GM12878 (cell line): Measurements from ENCODE around the gene PLB1. TPM values are rescaled to one million over a fixed set of nuclear protein-coding genes. Genes with fewer than 3 reads are reported as not detected.

ENCODE experiments used
- ATAC-seq: fragments of 200-7000 bp; cut with Tn5 transposase; 3 replicates; pipeline ENCODE4 v1.9.1; 2020; ENCODE audit warnings: mild to moderate bottlenecking, moderate library complexity
- BruUV-seq: library from RNA; stranded (reverse); fragments of 400-500 nt; replicated peaks from 2 replicates; lab custom pipeline; 2021; lab: Mats Ljungman, UMichigan
- CTCF ChIA-PET: fragments of 300-600 bp; sonication (Branson Sonifier 250); formaldehyde crosslinking; extraction: SDS; loops from one replicate; lab custom pipeline; 2021; ENCODE audit warnings: inconsistent platforms; lab: Yijun Ruan, JAX
- POLR2A ChIA-PET: fragments of 350-600 bp; formaldehyde crosslinking; extraction: SDS; loops from one replicate; lab custom pipeline; 2021; ENCODE audit warnings: inconsistent platforms; lab: Charles Lee
- RAD21 ChIA-PET: fragments of 300-600 bp; sonication (Branson Sonifier 250); formaldehyde crosslinking; loops from one replicate; lab custom pipeline; 2023; ENCODE audit warnings: antibody characterized with exemption; ENCODE audit not compliant: unreplicated experiment; lab: Charles Lee
- SMC1A ChIA-PET: fragments of 300-600 bp; sonication (Branson Sonifier 250); formaldehyde crosslinking; loops from one replicate; lab custom pipeline; 2023; ENCODE audit not compliant: unreplicated experiment, uncharacterized antibody; lab: Charles Lee
- DNase-seq: peaks from one replicate; pipeline ENCODE4 v3.0.0-alpha.2; 2011; ENCODE audit warnings: low read depth, low spot score
- FAIRE-seq: peaks from 3 replicates; lab custom pipeline; 2011; peaks lifted over from hg19 to GRCh38; lab: Jason Lieb, UNC
- H2AFZ ChIP-seq: 2 replicates; pipeline ENCODE4 v1.6.0; 2011; ENCODE audit warnings: low read depth, low read length, control low read depth; ENCODE audit not compliant: control insufficient read depth
- H3K27ac ChIP-seq: 2 replicates; pipeline ENCODE4 v1.5.1; 2011; ENCODE audit warnings: control low read depth; ENCODE audit not compliant: control insufficient read depth, insufficient read depth
- H3K27me3 ChIP-seq, 2 experiments: replicated peaks in 1 of 2; 2 replicates each; pipeline versions ENCODE4 v1.6.0 to v1.6.1; 2011; ENCODE audit warnings: low read length in 1 of 2; ENCODE audit not compliant: control insufficient read depth in 2 of 2, insufficient read depth in 2 of 2
- H3K36me3 ChIP-seq, 2 experiments: 2 replicates each; pipeline ENCODE4 v1.5.1; 2011; ENCODE audit warnings: low read length in 1 of 2; ENCODE audit not compliant: control insufficient read depth in 2 of 2, insufficient read depth in 2 of 2
- H3K4me1 ChIP-seq: 2 replicates; pipeline ENCODE4 v1.6.1; 2011; ENCODE audit warnings: mild to moderate bottlenecking, low read length, moderate library complexity, mixed read lengths; ENCODE audit not compliant: control insufficient read depth, insufficient read depth
- H3K4me2 ChIP-seq: 2 replicates; pipeline ENCODE4 v1.6.0; 2011; ENCODE audit warnings: control low read depth; ENCODE audit not compliant: control insufficient read depth, insufficient read depth
- H3K4me3 ChIP-seq: fragments of 200-600 bp; sonication (generic); 2 replicates; pipeline ENCODE4 v1.5.1; 2016
- H3K79me2 ChIP-seq: 2 replicates; pipeline ENCODE4 v1.6.0; 2011; ENCODE audit warnings: low read length; ENCODE audit not compliant: control insufficient read depth, insufficient read depth
- H3K9ac ChIP-seq: 2 replicates; pipeline ENCODE4 v1.8.0; 2011; ENCODE audit warnings: low read length, control low read depth, mixed read lengths; ENCODE audit not compliant: control insufficient read depth, insufficient read depth
- H3K9me3 ChIP-seq: replicated peaks from 3 replicates; pipeline ENCODE4 v1.5.1; 2011; ENCODE audit warnings: mild to moderate bottlenecking, low read length; ENCODE audit not compliant: control insufficient read depth, insufficient read depth
- H4K20me1 ChIP-seq: 2 replicates; pipeline ENCODE4 v1.6.0; 2011; ENCODE audit not compliant: control insufficient read depth, insufficient read depth
- DPF2 ChIP-seq: fragments of 450-650 bp; IDR thresholded peaks from 2 replicates; pipeline ENCODE4 v1.6.1; 2017; ENCODE audit warnings: mild to moderate bottlenecking
- E4F1 ChIP-seq: fragments of 450-650 bp; IDR thresholded peaks from 2 replicates; pipeline ENCODE4 v1.6.1; 2018; ENCODE audit warnings: borderline replicate concordance, mild to moderate bottlenecking; ENCODE audit not compliant: partially characterized antibody
- GABPA ChIP-seq: IDR thresholded peaks from 2 replicates; pipeline ENCODE4 v1.6.1; 2014; ENCODE audit warnings: antibody characterized with exemption, low read depth, mild to moderate bottlenecking, inconsistent platforms
- HDAC2 ChIP-seq: fragments of 200-600 bp; sonication (generic); IDR thresholded peaks from 2 replicates; pipeline ENCODE4 v1.6.1; 2017
- KDM1A ChIP-seq: fragments of 200-600 bp; sonication (generic); IDR thresholded peaks from 2 replicates; pipeline ENCODE4 v1.6.1; 2016; ENCODE audit warnings: borderline replicate concordance
- MEF2B ChIP-seq: fragments of 450-650 bp; IDR thresholded peaks from 2 replicates; pipeline ENCODE4 v1.6.1; 2018; ENCODE audit warnings: mild to moderate bottlenecking, moderate library complexity; ENCODE audit not compliant: partially characterized antibody, poor library complexity, severe bottlenecking
- MYC ChIP-seq: IDR thresholded peaks from 2 replicates; pipeline ENCODE4 v1.6.1; 2011; ENCODE audit warnings: mild to moderate bottlenecking, low read length, moderate library complexity, inconsistent platforms; ENCODE audit not compliant: insufficient read depth, insufficient replicate concordance, insufficient read length, severe bottlenecking
- PAX8 ChIP-seq: fragments of 450-650 bp; IDR thresholded peaks from 2 replicates; pipeline ENCODE4 v1.6.1; 2017; ENCODE audit warnings: mild to moderate bottlenecking, moderate library complexity
- POLR2AphosphoS2 ChIP-seq: IDR thresholded peaks from 2 replicates; pipeline ENCODE4 v1.6.1; 2011; ENCODE audit warnings: low read depth, mild to moderate bottlenecking, low read length, improper control_type of control experiment, moderate library complexity
- POU2F2 ChIP-seq: IDR thresholded peaks from 3 replicates; pipeline ENCODE4 v1.6.1; 2011; ENCODE audit warnings: low read depth, mild to moderate bottlenecking, low read length, borderline replicate concordance
- RB1 ChIP-seq: fragments of 450-650 bp; formaldehyde crosslinking; IDR thresholded peaks from 2 replicates; pipeline ENCODE4 v1.6.1; 2017; ENCODE audit warnings: mild to moderate bottlenecking, borderline replicate concordance
- ZNF207 ChIP-seq: fragments of 450-650 bp; IDR thresholded peaks from 2 replicates; pipeline ENCODE4 v1.6.1; 2014; ENCODE audit warnings: antibody characterized with exemption, mild to moderate bottlenecking, borderline replicate concordance
- ZNF384 ChIP-seq: IDR thresholded peaks from 2 replicates; pipeline ENCODE4 v1.6.1; 2012; ENCODE audit warnings: low read depth, mild to moderate bottlenecking, low read length, improper control_type of control experiment, borderline replicate concordance
- ZZZ3 ChIP-seq: IDR thresholded peaks from 2 replicates; pipeline ENCODE4 v1.6.1; 2011; ENCODE audit warnings: low read depth; ENCODE audit not compliant: control insufficient read depth, insufficient read length
- in situ Hi-C: fragments of 300-500 bp; cut with MboI; formaldehyde crosslinking; loops from 9 replicates; pipeline ENCODE4 v1.14.3; 2018; ENCODE audit warnings: mixed read lengths
- intact Hi-C: fragments of 100-400 bp; cut with micrococcal nuclease; formaldehyde crosslinking; loops from one replicate; pipeline ENCODE4 v1.14.2; 2022; ENCODE audit not compliant: unreplicated experiment
- polyA plus RNA-seq, 11 experiments: library from polyadenylated mRNA; depleted of rRNA in 4 of 11; unstranded in 6 of 11; stranded (reverse) in 5 of 11; fragments of >200 nt; fragmentation: Nextera tagmentation in 4 of 11; fragmentation: Illumina TruSeq in 1 of 11; extraction: Ambion mirVana in 4 of 11; extraction: Trizol in 1 of 11; gene quantifications; 1 replicate in 1 of 11; 2 replicates in 10 of 11; pipeline versions ENCODE4 v1.2.1 to v1.2.3, GENCODE V29; 2011 to 2016; ENCODE audit warnings: inconsistent platforms in 2 of 11, missing spikeins in 2 of 11, low read depth in 1 of 11
- total RNA-seq, 4 experiments: library from RNA; depleted of rRNA in 3 of 4; stranded (reverse); fragments of >200 nt in 3 of 4; fragmentation: Illumina TruSeq in 1 of 4; extraction: Trizol in 1 of 4; gene quantifications; 2 replicates each; pipeline versions ENCODE4 v1.2.1 to v1.2.3, GENCODE V29; 2013 to 2021
- TF ChIP-seq, protein P1 (sequence below): fragments of 450-650 bp; IDR thresholded peaks from 2 replicates; pipeline ENCODE4 v1.6.1; 2014; ENCODE audit warnings: mild to moderate bottlenecking
- TF ChIP-seq, protein P2 (sequence below): fragments of 450-650 bp; IDR thresholded peaks from 2 replicates; pipeline ENCODE4 v1.6.1; 2017; ENCODE audit warnings: mild to moderate bottlenecking

PLB1 gene
- total and polyA plus RNA-seq, 10 of the 15 experiments (the other 5 are each of a cell fraction or from before 2014, with no cell fraction given), result 0.03 to 0.49 (median 0.28) TPM

- no peaks in the 10 kb centered on the region for H4K20me1 ChIP-seq
- intact Hi-C loops, result no loop called here
- no peak for ATAC-seq
- POLR2A ChIA-PET, result no interaction called here
- no peak overlapping the region for H3K27ac ChIP-seq
- no peaks in the 10 kb centered on the region; the same call in 2 of the 3 replicates for H3K9me3 ChIP-seq
- 0 out of 4 replicates have a peak, but pooled peaks cover 0 to 3% of the 10 kb centered on the region in 2 experiments for H3K27me3 ChIP-seq
- TF ChIP-seq, protein P1, sequence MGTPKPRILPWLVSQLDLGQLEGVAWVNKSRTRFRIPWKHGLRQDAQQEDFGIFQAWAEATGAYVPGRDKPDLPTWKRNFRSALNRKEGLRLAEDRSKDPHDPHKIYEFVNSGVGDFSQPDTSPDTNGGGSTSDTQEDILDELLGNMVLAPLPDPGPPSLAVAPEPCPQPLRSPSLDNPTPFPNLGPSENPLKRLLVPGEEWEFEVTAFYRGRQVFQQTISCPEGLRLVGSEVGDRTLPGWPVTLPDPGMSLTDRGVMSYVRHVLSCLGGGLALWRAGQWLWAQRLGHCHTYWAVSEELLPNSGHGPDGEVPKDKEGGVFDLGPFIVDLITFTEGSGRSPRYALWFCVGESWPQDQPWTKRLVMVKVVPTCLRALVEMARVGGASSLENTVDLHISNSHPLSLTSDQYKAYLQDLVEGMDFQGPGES, result no peak
- TF ChIP-seq POLR2AphosphoS2 (no peak), HDAC2 (no peak), ZNF384 (no peak), MYC (no peak), ZZZ3 (no peak), DPF2 (no peak), POU2F2 (no peak), RB1 (no peak), E4F1 (no peak), KDM1A (no peak), GABPA (no peak), MEF2B (no peak), PAX8 (no peak), ZNF207 (no peak)
- TF ChIP-seq, protein P2, sequence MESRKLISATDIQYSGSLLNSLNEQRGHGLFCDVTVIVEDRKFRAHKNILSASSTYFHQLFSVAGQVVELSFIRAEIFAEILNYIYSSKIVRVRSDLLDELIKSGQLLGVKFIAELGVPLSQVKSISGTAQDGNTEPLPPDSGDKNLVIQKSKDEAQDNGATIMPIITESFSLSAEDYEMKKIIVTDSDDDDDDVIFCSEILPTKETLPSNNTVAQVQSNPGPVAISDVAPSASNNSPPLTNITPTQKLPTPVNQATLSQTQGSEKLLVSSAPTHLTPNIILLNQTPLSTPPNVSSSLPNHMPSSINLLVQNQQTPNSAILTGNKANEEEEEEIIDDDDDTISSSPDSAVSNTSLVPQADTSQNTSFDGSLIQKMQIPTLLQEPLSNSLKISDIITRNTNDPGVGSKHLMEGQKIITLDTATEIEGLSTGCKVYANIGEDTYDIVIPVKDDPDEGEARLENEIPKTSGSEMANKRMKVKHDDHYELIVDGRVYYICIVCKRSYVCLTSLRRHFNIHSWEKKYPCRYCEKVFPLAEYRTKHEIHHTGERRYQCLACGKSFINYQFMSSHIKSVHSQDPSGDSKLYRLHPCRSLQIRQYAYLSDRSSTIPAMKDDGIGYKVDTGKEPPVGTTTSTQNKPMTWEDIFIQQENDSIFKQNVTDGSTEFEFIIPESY, result no peak
- TF ChIP-seq, all 136 proteins: peak for 0
- in situ Hi-C loops, result no loop called here
- BruUV-seq, result no TSS peak
- Histone ChIP-seq H3K9ac (no peak overlapping the region), H2AFZ (no peak overlapping the region), H3K79me2 (no peaks in the 10 kb centered on the region), H3K36me3 (no peaks in the 10 kb centered on the region), H3K4me2 (no peak overlapping the region), H3K4me1 (0 out of 2 replicates have a peak, but pooled peaks cover 3% of the 10 kb centered on the region), H3K4me3 (no peak overlapping the region)
- ChIA-PET RAD21 (no interaction called here), CTCF (interaction anchor here (0.9 kb wide), 1 partner anchor 743 kb away, joined by 3 read pairs; no protein-coding TSS in a partner anchor), SMC1A (interaction anchor here (1.1 to 1.9 kb wide), 2 partner anchors 11 to 742 kb away, joined by 4 to 5 read pairs; no protein-coding TSS in a partner anchor)
- no peak for FAIRE-seq
- no peak for DNase-seq
Measured at GRCh38 chr2:28446531-28446930, 49.3 kb upstream of the PLB1 start.
